RWPE2 (cell line): ENCODE data around the gene MRPL53.
"Not testable (repeated sequence)": the region's sequence is repeated elsewhere in the genome, so short reads cannot be mapped to it uniquely, and the experiment has no call there.

ENCODE experiments used
- ATAC-seq: fragments of 200-7000 bp; cut with Tn5 transposase; 3 replicates; pipeline ENCODE4 v1.9.1; 2021; ENCODE audit warnings: low read depth
- DNase-seq: peaks from one replicate; pipeline ENCODE4 v3.0.0-alpha.2; 2020; ENCODE audit warnings: low spot score
- H3K27ac ChIP-seq: fragments of 450-650 bp; 2 replicates; pipeline ENCODE4 v1.5.1; 2017; ENCODE audit warnings: mild to moderate bottlenecking; ENCODE audit not compliant: poor library complexity, severe bottlenecking
- H3K27me3 ChIP-seq: fragments of 250-450 bp; sonication (Bioruptor Pico); 2 replicates; pipeline ENCODE4 v1.5.1; 2021; ENCODE audit warnings: mild to moderate bottlenecking, moderate library complexity; ENCODE audit not compliant: insufficient read depth, poor library complexity, severe bottlenecking
- H3K36me3 ChIP-seq: fragments of 250-450 bp; sonication (Bioruptor Pico); 2 replicates; pipeline ENCODE4 v1.5.1; 2020; ENCODE audit warnings: low read depth, mild to moderate bottlenecking, moderate library complexity
- H3K4me1 ChIP-seq: fragments of 250-450 bp; sonication (Bioruptor Pico); 2 replicates; pipeline ENCODE4 v1.5.1; 2021; ENCODE audit warnings: mild to moderate bottlenecking, moderate library complexity; ENCODE audit not compliant: insufficient read depth, poor library complexity, severe bottlenecking
- H3K4me3 ChIP-seq: fragments of 250-450 bp; sonication (Bioruptor Pico); 2 replicates; pipeline ENCODE4 v1.5.1; 2021; ENCODE audit warnings: mild to moderate bottlenecking, moderate library complexity; ENCODE audit not compliant: severe bottlenecking
- H3K9me3 ChIP-seq: fragments of 250-450 bp; sonication (Bioruptor Pico); 2 replicates; pipeline ENCODE4 v1.5.1; 2021; ENCODE audit warnings: mild to moderate bottlenecking, moderate library complexity; ENCODE audit not compliant: severe bottlenecking
- CTCF ChIP-seq: fragments of 450-650 bp; IDR thresholded peaks from one replicate; pipeline ENCODE4 v1.5.1; 2017; ENCODE audit warnings: mild to moderate bottlenecking, moderate library complexity; ENCODE audit not compliant: poor library complexity, severe bottlenecking

The MRPL53 gene

GRCh38 chr2:74474899-74475298 is 2.4 kb upstream of the MRPL53 start:
- Histone ChIP-seq H3K4me3 (no peak overlapping the region), H3K27ac (no peak overlapping the region), H3K27me3 (no peaks in the 10 kb centered on the region), H3K9me3 (no peaks in the 10 kb centered on the region), H3K4me1 (peaks cover 3% of the 10 kb centered on the region), H3K36me3 (peaks cover 35% of the 10 kb centered on the region)
- DNase-seq (no peak), ATAC-seq (no peak)
- no peak for TF ChIP-seq CTCF

GRCh38 chr2:74474481-74474880 is 2.0 kb upstream of the MRPL53 start:
- no peaks in the 10 kb centered on the region for H3K9me3 ChIP-seq
- H3K4me1 ChIP-seq = peaks cover 3% of the 10 kb centered on the region
- H3K27ac ChIP-seq = no peak overlapping the region
- no peak for ATAC-seq
- no peak for TF ChIP-seq CTCF
- peaks cover 31% of the 10 kb centered on the region for H3K36me3 ChIP-seq
- H3K27me3 ChIP-seq = no peaks in the 10 kb centered on the region
- DNase-seq = no peak
- H3K4me3 ChIP-seq = no peak overlapping the region

DNA sequence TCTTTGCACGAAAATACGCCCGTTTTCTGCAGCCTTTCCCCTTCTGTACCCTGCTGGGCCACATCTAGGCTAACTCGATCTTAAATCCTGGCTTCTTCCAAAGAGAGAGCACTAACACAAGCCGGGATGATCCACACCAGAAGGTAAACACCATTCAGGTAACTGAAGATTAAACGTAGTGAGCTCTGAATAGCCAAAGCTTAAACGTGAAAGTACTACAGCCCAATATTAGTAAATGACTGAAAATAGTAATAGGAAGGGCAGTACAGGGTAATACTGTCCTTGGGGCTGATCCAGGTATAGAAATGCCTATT is 422 bp upstream of the MRPL53 start:
- Histone ChIP-seq H3K4me1 (peaks cover 3% of the 10 kb centered on the region), H3K36me3 (peaks cover 25% of the 10 kb centered on the region), H3K4me3 (peak overlapping the region; percentile 42), H3K27ac (peak overlapping the region; percentile 90), H3K27me3 (no peaks in the 10 kb centered on the region), H3K9me3 (no peaks in the 10 kb centered on the region)
- DNase-seq (no peak), ATAC-seq (no peak; the same call in 1 of the 3 replicates)
- no peak for TF ChIP-seq CTCF

- Histone ChIP-seq H3K36me3 (peaks cover 18% of the 10 kb centered on the region), H3K27ac (peak overlapping the region; percentile 90), H3K27me3 (no peaks in the 10 kb centered on the region), H3K4me3 (peak overlapping the region; percentile 42), H3K9me3 (no peaks in the 10 kb centered on the region), H3K4me1 (peaks cover 3% of the 10 kb centered on the region)
- no peak for TF ChIP-seq CTCF
- DNase-seq (no peak), ATAC-seq (no peak)
These were observed 981 bp downstream of the MRPL53 start for GRCh38 chr2:74471332-74472065.

GRCh38 chr2:74470742-74471141 is 1.7 kb downstream of the MRPL53 start:
- not testable (repeated sequence) for DNase-seq, H3K4me3 ChIP-seq, H3K9me3 ChIP-seq, H3K27me3 ChIP-seq, ATAC-seq, H3K4me1 ChIP-seq
- H3K27ac ChIP-seq = peak overlapping the region; percentile 90
- peaks cover 12% of the 10 kb centered on the region; the same call in 1 of the 2 replicates for H3K36me3 ChIP-seq
